GM21528 (cell line): Measurements from ENCODE around the gene TMEM54.

ENCODE experiments used
- ATAC-seq: cut with Tn5 transposase; IDR thresholded peaks from one replicate; pipeline ENCODE4 v1.9.1; 2021; ENCODE audit warnings: mild to moderate bottlenecking, moderate library complexity; ENCODE audit not compliant: unreplicated experiment, low FRiP score

Gene TMEM54

GRCh38 chr1:32900956-32901822, at the start of gene TMEM54:
Gene TMEM54, minus strand, starts transcription at chr1:32901389. Its CDS starts 151 bp downstream, at chr1:32901238.
- no peak for ATAC-seq

GRCh38 chr1:32949519-32949918, 48.3 kb upstream of the TMEM54 start:
- no peak for ATAC-seq

- ATAC-seq, result no peak
Measured at GRCh38 chr1:32948905-32949304, 47.7 kb upstream of the TMEM54 start.

- ATAC-seq, result no peak
Measured at GRCh38 chr1:32948390-32948722, 47.2 kb upstream of the TMEM54 start.

- ATAC-seq, result no peak
Measured at GRCh38 chr1:32947669-32948389, 46.6 kb upstream of the TMEM54 start.

- ATAC-seq, result no peak
Measured at GRCh38 chr1:32946413-32946812, 45.2 kb upstream of the TMEM54 start.

- no peak for ATAC-seq
Measured at GRCh38 chr1:32944180-32944579, 43.0 kb upstream of the TMEM54 start.

- no peak for ATAC-seq
Measured at GRCh38 chr1:32939655-32940371, 38.6 kb upstream of the TMEM54 start.

- ATAC-seq, result no peak
Measured at GRCh38 chr1:32937061-32937460, 35.9 kb upstream of the TMEM54 start.

GRCh38 chr1:32934535-32934934, 33.3 kb upstream of the TMEM54 start:
- ATAC-seq, result no peak

- ATAC-seq, result no peak
Measured at GRCh38 chr1:32933742-32934322, 32.6 kb upstream of the TMEM54 start.

- no peak for ATAC-seq
Measured at GRCh38 chr1:32931760-32932159, 30.6 kb upstream of the TMEM54 start.

- ATAC-seq, result no peak
Measured at GRCh38 chr1:32929366-32929765, 28.2 kb upstream of the TMEM54 start.

- no peak for ATAC-seq
Measured at GRCh38 chr1:32928715-32929114, 27.5 kb upstream of the TMEM54 start.

GRCh38 chr1:32928285-32928684, 27.1 kb upstream of the TMEM54 start:
- no peak for ATAC-seq

GRCh38 chr1:32927441-32927840, 26.3 kb upstream of the TMEM54 start:
- ATAC-seq, result no peak

GRCh38 chr1:32926562-32926961, 25.4 kb upstream of the TMEM54 start:
- ATAC-seq, result no peak

- ATAC-seq, result no peak
Measured at GRCh38 chr1:32925403-32926162, 24.4 kb upstream of the TMEM54 start.

- no peak for ATAC-seq
Measured at GRCh38 chr1:32924881-32925344, 23.7 kb upstream of the TMEM54 start.

- ATAC-seq, result no peak
Measured at GRCh38 chr1:32920833-32921232, 19.6 kb upstream of the TMEM54 start.
